G401 (cell line): ENCODE data around the gene UBA5. TPM values are rescaled to one million over a fixed set of nuclear protein-coding genes. Genes with fewer than 3 reads are reported as not detected.

Experiments
- DNase-seq: peaks from one replicate; pipeline ENCODE4 v3.0.0-alpha.2; 2015; ENCODE audit warnings: low spot score
- in situ Hi-C: cut with HindIII; loops from 2 replicates; pipeline ENCODE4 v1.10.0; 2016; ENCODE audit warnings: low sequenced_read_pairs, mixed read lengths
- total RNA-seq: library from RNA; depleted of rRNA; stranded (reverse); fragments of >200 nt; shearing (Covaris generic); gene quantifications from 2 replicates; pipeline ENCODE4 v1.2.3, GENCODE V29; 2014; rRNA removed

UBA5 gene
- total RNA-seq, 1 experiment from 2014 or later, result 22.1 TPM

GRCh38 chr3:132703733-132704132, 43.6 kb downstream of the UBA5 start:
- in situ Hi-C loops, result no loop called here
- no peak for DNase-seq

- no peak for DNase-seq
- in situ Hi-C loops, result no loop called here
Observed at GRCh38 chr3:132709761-132710160, 49.6 kb downstream of the UBA5 start.

- in situ Hi-C loops, result no loop called here
Observed at GRCh38 chr3:132710311-132710710, 50.2 kb downstream of the UBA5 start.

GRCh38 chr3:132713977-132714727, 54.0 kb downstream of the UBA5 start:
- in situ Hi-C loops, result no loop called here
- DNase-seq, result no peak

More at GRCh38 chr3:132710311-132710710, 50.2 kb downstream of the UBA5 start:
- DNase-seq, result no peak

- in situ Hi-C loops, result no loop called here
Observed at GRCh38 chr3:132716372-132716771, 56.2 kb downstream of the UBA5 start.

GRCh38 chr3:132720228-132720627, 60.1 kb downstream of the UBA5 start:
- no peak for DNase-seq
- in situ Hi-C loops, result no loop called here

More at GRCh38 chr3:132716372-132716771, 56.2 kb downstream of the UBA5 start:
- no peak for DNase-seq

- in situ Hi-C loops, result no loop called here
- peak; percentile 66 for DNase-seq
Observed at GRCh38 chr3:132721479-132722164, 61.5 kb downstream of the UBA5 start.

- peak; percentile 97 for DNase-seq
- in situ Hi-C loops, result no loop called here
Observed at GRCh38 chr3:132722165-132723023, 62.3 kb downstream of the UBA5 start, which contains the start of gene NPHP3. Gene NPHP3 (minus strand): TSS chr3:132722409. CDS start chr3:132722355, 54 bp downstream.

GRCh38 chr3:132723024-132723950, 63.2 kb downstream of the UBA5 start:
- DNase-seq, result no peak
- in situ Hi-C loops, result no loop called here

- in situ Hi-C loops, result no loop called here
- peak; percentile 77 for DNase-seq
Observed at GRCh38 chr3:132726341-132726823, 66.3 kb downstream of the UBA5 start.

Other genes starting within 250 kb of the UBA5 start
- gene DNAJC13, start 242.8 kb upstream of the UBA5 start, total RNA-seq, result 22.4 and 34.6 TPM in 2 replicates
- gene ACKR4, start 63.1 kb upstream of the UBA5 start, total RNA-seq, result not detected in 2 replicates
- gene ACAD11, start 520 bp upstream of the UBA5 start, total RNA-seq, result 16.8 and 40.4 TPM in 2 replicates
- gene NPHP3, start 62.1 kb downstream of the UBA5 start, total RNA-seq, result 26.3 and 29.3 TPM in 2 replicates